Measurements from ENCODE around the gene DZANK1.

DNA sequence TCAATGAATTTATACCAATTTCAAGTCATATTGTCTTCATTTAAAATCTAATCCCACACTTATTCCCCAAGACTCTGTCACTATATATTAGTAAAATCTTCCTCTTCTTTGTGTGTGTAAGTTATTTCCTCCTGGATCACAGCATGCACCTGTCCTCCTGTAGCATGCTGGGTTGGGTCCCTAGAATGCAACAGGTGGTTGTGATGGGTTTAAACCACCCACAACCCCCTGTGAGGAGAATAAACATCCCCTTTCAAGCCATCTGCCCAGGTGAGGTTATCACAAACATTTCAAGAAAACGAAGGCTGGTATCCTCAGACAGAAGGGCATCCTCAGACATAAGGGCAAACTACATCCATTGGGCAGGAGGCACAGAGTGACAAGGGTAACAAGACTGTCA lies 26.4 kb downstream of the DZANK1 start:
- TF ChIP-seq LCOR (CRISPR knock-in tag; IDR thresholded peaks at IDR 0.05): no peak
- TF ChIP-seq KLF6 (CRISPR knock-in tag; IDR thresholded peaks at IDR 0.05; ENCODE audit: borderline replicate concordance): no peak
- TF ChIP-seq MCM3 (IDR thresholded peaks at IDR 0.05): no peak
- no peak for TF ChIP-seq TARDBP (IDR thresholded peaks at IDR 0.05)
- TF ChIP-seq SIN3B (IDR thresholded peaks at IDR 0.05; ENCODE audit: low read depth): no peak
- no peak for TF ChIP-seq CTCF (IDR thresholded peaks at IDR 0.05 in 2 of 3, conservative IDR thresholded peaks at IDR 0.05 in 1 of 3; ENCODE audit: insufficient read depth in 2 of 3, low read depth in 1 of 3, low read length in 3 of 3)
- no peak for TF ChIP-seq CHD2 (IDR thresholded peaks at IDR 0.05; ENCODE audit: low read depth, low read length)
- TF ChIP-seq MIER1 (IDR thresholded peaks at IDR 0.05; ENCODE audit: low read depth): no peak
- no peak for TF ChIP-seq ZNF512 (tag; IDR thresholded peaks at IDR 0.05)
- TF ChIP-seq, protein P1, sequence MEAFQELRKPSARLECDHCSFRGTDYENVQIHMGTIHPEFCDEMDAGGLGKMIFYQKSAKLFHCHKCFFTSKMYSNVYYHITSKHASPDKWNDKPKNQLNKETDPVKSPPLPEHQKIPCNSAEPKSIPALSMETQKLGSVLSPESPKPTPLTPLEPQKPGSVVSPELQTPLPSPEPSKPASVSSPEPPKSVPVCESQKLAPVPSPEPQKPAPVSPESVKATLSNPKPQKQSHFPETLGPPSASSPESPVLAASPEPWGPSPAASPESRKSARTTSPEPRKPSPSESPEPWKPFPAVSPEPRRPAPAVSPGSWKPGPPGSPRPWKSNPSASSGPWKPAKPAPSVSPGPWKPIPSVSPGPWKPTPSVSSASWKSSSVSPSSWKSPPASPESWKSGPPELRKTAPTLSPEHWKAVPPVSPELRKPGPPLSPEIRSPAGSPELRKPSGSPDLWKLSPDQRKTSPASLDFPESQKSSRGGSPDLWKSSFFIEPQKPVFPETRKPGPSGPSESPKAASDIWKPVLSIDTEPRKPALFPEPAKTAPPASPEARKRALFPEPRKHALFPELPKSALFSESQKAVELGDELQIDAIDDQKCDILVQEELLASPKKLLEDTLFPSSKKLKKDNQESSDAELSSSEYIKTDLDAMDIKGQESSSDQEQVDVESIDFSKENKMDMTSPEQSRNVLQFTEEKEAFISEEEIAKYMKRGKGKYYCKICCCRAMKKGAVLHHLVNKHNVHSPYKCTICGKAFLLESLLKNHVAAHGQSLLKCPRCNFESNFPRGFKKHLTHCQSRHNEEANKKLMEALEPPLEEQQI (IDR thresholded peaks at IDR 0.05): no peak
- no peak for TF ChIP-seq TFAP4 (CRISPR knock-in tag; IDR thresholded peaks at IDR 0.05; ENCODE audit: borderline replicate concordance)
- TF ChIP-seq, protein P2, sequence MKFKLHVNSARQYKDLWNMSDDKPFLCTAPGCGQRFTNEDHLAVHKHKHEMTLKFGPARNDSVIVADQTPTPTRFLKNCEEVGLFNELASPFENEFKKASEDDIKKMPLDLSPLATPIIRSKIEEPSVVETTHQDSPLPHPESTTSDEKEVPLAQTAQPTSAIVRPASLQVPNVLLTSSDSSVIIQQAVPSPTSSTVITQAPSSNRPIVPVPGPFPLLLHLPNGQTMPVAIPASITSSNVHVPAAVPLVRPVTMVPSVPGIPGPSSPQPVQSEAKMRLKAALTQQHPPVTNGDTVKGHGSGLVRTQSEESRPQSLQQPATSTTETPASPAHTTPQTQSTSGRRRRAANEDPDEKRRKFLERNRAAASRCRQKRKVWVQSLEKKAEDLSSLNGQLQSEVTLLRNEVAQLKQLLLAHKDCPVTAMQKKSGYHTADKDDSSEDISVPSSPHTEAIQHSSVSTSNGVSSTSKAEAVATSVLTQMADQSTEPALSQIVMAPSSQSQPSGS (CRISPR knock-in tag; IDR thresholded peaks at IDR 0.05): no peak
